Testis (tissue), 2 donors: ENCODE results near the gene TMEM156.

ENCODE experiments used
- POLR2A ChIP-seq: fragments of 450-650 bp; IDR thresholded peaks from one replicate; pipeline ENCODE4 v1.6.1; 2017; ENCODE audit warnings: antibody characterized with exemption, mild to moderate bottlenecking, moderate library complexity
- TF ChIP-seq, protein P1 (sequence below), 3 experiments: fragments of 450-650 bp in 2 of 3; fragments of 200-600 bp in 1 of 3; sonication (generic) in 1 of 3; IDR thresholded peaks; one replicate each; pipeline ENCODE4 v1.5.1; 2016 to 2019; ENCODE audit warnings: antibody characterized with exemption in 3 of 3, mild to moderate bottlenecking in 2 of 3, moderate library complexity in 1 of 3

DNA sequence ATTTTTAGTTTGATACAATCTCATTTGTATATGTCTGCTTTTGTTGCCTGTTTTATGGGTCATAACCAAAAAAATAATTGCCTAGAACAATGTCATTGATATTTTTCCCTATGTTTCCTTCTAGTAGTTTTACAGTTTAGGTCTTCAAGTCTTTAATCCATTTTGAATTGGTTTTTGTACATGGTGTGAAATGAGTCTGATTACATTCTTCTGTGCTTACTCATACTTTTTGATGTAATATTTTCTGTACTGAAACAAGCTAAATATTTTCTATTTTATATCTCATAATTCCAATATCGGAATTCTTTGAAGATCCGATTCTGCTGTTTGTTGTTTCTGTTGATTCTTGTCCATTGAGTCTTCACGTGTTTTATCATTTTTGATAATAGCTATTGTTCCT lies 10.6 kb downstream of the TMEM156 start:
- TF ChIP-seq, protein P1, sequence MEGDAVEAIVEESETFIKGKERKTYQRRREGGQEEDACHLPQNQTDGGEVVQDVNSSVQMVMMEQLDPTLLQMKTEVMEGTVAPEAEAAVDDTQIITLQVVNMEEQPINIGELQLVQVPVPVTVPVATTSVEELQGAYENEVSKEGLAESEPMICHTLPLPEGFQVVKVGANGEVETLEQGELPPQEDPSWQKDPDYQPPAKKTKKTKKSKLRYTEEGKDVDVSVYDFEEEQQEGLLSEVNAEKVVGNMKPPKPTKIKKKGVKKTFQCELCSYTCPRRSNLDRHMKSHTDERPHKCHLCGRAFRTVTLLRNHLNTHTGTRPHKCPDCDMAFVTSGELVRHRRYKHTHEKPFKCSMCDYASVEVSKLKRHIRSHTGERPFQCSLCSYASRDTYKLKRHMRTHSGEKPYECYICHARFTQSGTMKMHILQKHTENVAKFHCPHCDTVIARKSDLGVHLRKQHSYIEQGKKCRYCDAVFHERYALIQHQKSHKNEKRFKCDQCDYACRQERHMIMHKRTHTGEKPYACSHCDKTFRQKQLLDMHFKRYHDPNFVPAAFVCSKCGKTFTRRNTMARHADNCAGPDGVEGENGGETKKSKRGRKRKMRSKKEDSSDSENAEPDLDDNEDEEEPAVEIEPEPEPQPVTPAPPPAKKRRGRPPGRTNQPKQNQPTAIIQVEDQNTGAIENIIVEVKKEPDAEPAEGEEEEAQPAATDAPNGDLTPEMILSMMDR (IDR thresholded peaks at IDR 0.05), result no peak
- TF ChIP-seq POLR2A, result no peak
